A549 (cell line): ENCODE results near the gene GLIS1. TPM values are rescaled to one million over a fixed set of nuclear protein-coding genes. Genes with fewer than 3 reads are reported as not detected.

Source experiments
- ATAC-seq, 2 experiments: fragments of 200-7000 bp in 1 of 2; fragments of >200 bp in 1 of 2; cut with Nextera tagmentation in 1 of 2; cut with Tn5 transposase in 1 of 2; 3 replicates each; pipeline versions ENCODE4 v1.8.0 to v1.9.1; 2018 to 2020; ENCODE audit warnings: mild to moderate bottlenecking in 1 of 2, moderate library complexity in 1 of 2
- CTCF ChIA-PET: fragments of 300-600 bp; sonication (Branson Sonifier 250); formaldehyde crosslinking; extraction: SDS; loops from one replicate; lab custom pipeline; 2021; ENCODE audit warnings: antibody characterized with exemption, inconsistent platforms; lab: Yijun Ruan, JAX
- POLR2A ChIA-PET: fragments of 350-600 bp; formaldehyde crosslinking; extraction: SDS; loops from one replicate; lab custom pipeline; 2021; ENCODE audit warnings: antibody characterized with exemption, inconsistent platforms; lab: Yijun Ruan, JAX
- DNase-seq, 2 experiments: peaks; one replicate each; pipeline versions ENCODE4 v3.0.0 to v3.0.0-alpha.2; 2011 to 2016; ENCODE audit warnings: low read depth in 1 of 2, low spot score in 1 of 2
- FAIRE-seq: peaks from 2 replicates; lab custom pipeline; 2011; peaks lifted over from hg19 to GRCh38; lab: Jason Lieb, UNC
- H3K27ac ChIP-seq, 2 experiments: fragments of >200 bp; sonication (Bioruptor Twin); formaldehyde crosslinking; 3 replicates each; pipeline ENCODE4 v1.5.1; 2016 to 2017
- H3K4me1 ChIP-seq: fragments of >200 bp; sonication (Bioruptor Twin); formaldehyde crosslinking; 3 replicates; pipeline ENCODE4 v1.6.1; 2016
- H3K4me2 ChIP-seq: fragments of >200 bp; sonication (Bioruptor Twin); formaldehyde crosslinking; 3 replicates; pipeline ENCODE4 v1.6.1; 2016
- H3K4me3 ChIP-seq: fragments of >200 bp; sonication (Bioruptor Twin); formaldehyde crosslinking; 3 replicates; pipeline ENCODE4 v1.5.1; 2016
- H3K9me3 ChIP-seq: fragments of >200 bp; sonication (Bioruptor Twin); formaldehyde crosslinking; 3 replicates; pipeline ENCODE4 v1.6.1; 2016
- CBX2 ChIP-seq: fragments of 200-600 bp; sonication (generic); IDR thresholded peaks from 2 replicates; pipeline ENCODE4 v1.6.1; 2016; ENCODE audit warnings: low read depth, mild to moderate bottlenecking, borderline replicate concordance
- CHD4 ChIP-seq: fragments of 200-600 bp; sonication (generic); IDR thresholded peaks from 2 replicates; pipeline ENCODE4 v1.6.1; 2016; ENCODE audit warnings: antibody characterized with exemption, mild to moderate bottlenecking, borderline replicate concordance
- EHMT2 ChIP-seq: fragments of 200-600 bp; sonication (generic); IDR thresholded peaks from 2 replicates; pipeline ENCODE4 v1.6.1; 2016; ENCODE audit warnings: antibody characterized with exemption, low read depth, mild to moderate bottlenecking, moderate library complexity
- ESRRA ChIP-seq: fragments of 150-350 bp; IDR thresholded peaks from 2 replicates; pipeline ENCODE4 v1.6.1; 2014; ENCODE audit warnings: mild to moderate bottlenecking, low read length, borderline replicate concordance
- FOXS1 ChIP-seq: fragments of 250-450 bp; sonication (Bioruptor Pico); IDR thresholded peaks from 2 replicates; pipeline ENCODE4 v1.5.0; 2020; ENCODE audit warnings: mild to moderate bottlenecking, moderate library complexity
- GATA3 ChIP-seq: IDR thresholded peaks from 2 replicates; pipeline ENCODE4 v1.6.1; 2012; ENCODE audit warnings: borderline replicate concordance
- HDAC2 ChIP-seq: fragments of 200-600 bp; sonication (generic); IDR thresholded peaks from 2 replicates; pipeline ENCODE4 v1.6.1; 2016
- HEYL ChIP-seq: fragments of 250-450 bp; sonication (Bioruptor Pico); IDR thresholded peaks from 2 replicates; pipeline ENCODE4 v1.8.0; 2021; ENCODE audit warnings: mild to moderate bottlenecking, moderate library complexity
- HOXA7 ChIP-seq: fragments of 250-450 bp; sonication (Bioruptor Pico); IDR thresholded peaks from 2 replicates; pipeline ENCODE4 v1.5.0; 2020; ENCODE audit warnings: mild to moderate bottlenecking, moderate library complexity
- JUN ChIP-seq, 2 experiments: fragments of >200 bp; sonication (Bioruptor Twin); formaldehyde crosslinking; IDR thresholded peaks; 2 replicates in 1 of 2; 3 replicates in 1 of 2; pipeline ENCODE4 v1.6.1; 2016 to 2017
- JUNB ChIP-seq: fragments of >200 bp; sonication (Bioruptor Twin); formaldehyde crosslinking; IDR thresholded peaks from 2 replicates; pipeline ENCODE4 v1.6.1; 2016
- KDM1A ChIP-seq: fragments of 200-600 bp; sonication (generic); IDR thresholded peaks from 2 replicates; pipeline ENCODE4 v1.6.1; 2016; ENCODE audit warnings: low read depth, mild to moderate bottlenecking
- MAX ChIP-seq: IDR thresholded peaks from 2 replicates; pipeline ENCODE4 v1.6.1; 2012
- MAZ ChIP-seq: fragments of 150-350 bp; IDR thresholded peaks from 2 replicates; pipeline ENCODE4 v1.6.1; 2014; ENCODE audit warnings: antibody characterized with exemption, low read depth, low read length, borderline replicate concordance
- NFE2L2 ChIP-seq: fragments of 150-350 bp; conservative IDR thresholded peaks from 2 replicates; pipeline ENCODE4 v1.6.1; 2014; ENCODE audit warnings: low read length
- PHF8 ChIP-seq: fragments of 200-600 bp; sonication (generic); IDR thresholded peaks from 2 replicates; pipeline ENCODE4 v1.6.1; 2016; ENCODE audit warnings: low read depth, mild to moderate bottlenecking, antibody characterized with exemption, moderate library complexity, borderline replicate concordance
- RARB ChIP-seq: fragments of 250-450 bp; sonication (Bioruptor Pico); IDR thresholded peaks from 2 replicates; pipeline ENCODE4 v1.8.0; 2021; ENCODE audit warnings: mild to moderate bottlenecking, moderate library complexity
- RCOR1 ChIP-seq: fragments of 150-350 bp; IDR thresholded peaks from 2 replicates; pipeline ENCODE4 v1.6.1; 2014; ENCODE audit warnings: antibody characterized with exemption, low read length, low read depth
- SREBF2 ChIP-seq: fragments of 450-650 bp; IDR thresholded peaks from 2 replicates; pipeline ENCODE4 v1.6.1; 2014; ENCODE audit warnings: mild to moderate bottlenecking, moderate library complexity
- TFCP2L1 ChIP-seq: fragments of 250-450 bp; sonication (Bioruptor Pico); IDR thresholded peaks from 2 replicates; pipeline ENCODE4 v1.5.0; 2021; ENCODE audit warnings: mild to moderate bottlenecking
- USF2 ChIP-seq: fragments of 450-650 bp; IDR thresholded peaks from 2 replicates; pipeline ENCODE4 v1.6.1; 2014; ENCODE audit warnings: antibody characterized with exemption
- ZFP36 ChIP-seq: fragments of 450-650 bp; IDR thresholded peaks from 2 replicates; pipeline ENCODE4 v1.6.1; 2014; ENCODE audit warnings: borderline replicate concordance; ENCODE audit not compliant: partially characterized antibody
- ZNF302 ChIP-seq: fragments of 250-450 bp; sonication (Bioruptor Pico); IDR thresholded peaks from 2 replicates; pipeline ENCODE4 v1.9.0; 2021; ENCODE audit warnings: inconsistent platforms, mild to moderate bottlenecking, moderate library complexity
- WGBS: methylation state at CpG from one replicate; pipeline ENCODE4 v1.1.6; 2017; ENCODE audit errors: missing lambda C conversion rate; 5-methylcytosine and 5-hydroxymethylcytosine counted together
- polyA plus RNA-seq, 4 experiments: library from polyadenylated mRNA; depleted of rRNA in 3 of 4; stranded (reverse); fragments of >200 nt; fragmentation: RNase III in 1 of 4; extraction: RNeasy Plus Mini Kit Qiagen cat#74134 plus additional on column Dnase treatment in 1 of 4; gene quantifications; 2 replicates in 3 of 4; 3 replicates in 1 of 4; pipeline ENCODE4 v1.2.3, GENCODE V29; 2011 to 2017
- TF ChIP-seq, protein P1 (sequence below): IDR thresholded peaks from 2 replicates; pipeline ENCODE4 v1.6.1; 2012; ENCODE audit warnings: low read depth, borderline replicate concordance
- TF ChIP-seq, protein P2 (sequence below): fragments of 250-450 bp; sonication (Bioruptor Pico); IDR thresholded peaks from 2 replicates; pipeline ENCODE4 v1.5.0; 2020; ENCODE audit warnings: low read depth, mild to moderate bottlenecking, moderate library complexity

The GLIS1 gene
- polyA plus RNA-seq, 2 of the 4 experiments (the other 2 are of a cell fraction) = 0.04 TPM; not detected in 1

DNA sequence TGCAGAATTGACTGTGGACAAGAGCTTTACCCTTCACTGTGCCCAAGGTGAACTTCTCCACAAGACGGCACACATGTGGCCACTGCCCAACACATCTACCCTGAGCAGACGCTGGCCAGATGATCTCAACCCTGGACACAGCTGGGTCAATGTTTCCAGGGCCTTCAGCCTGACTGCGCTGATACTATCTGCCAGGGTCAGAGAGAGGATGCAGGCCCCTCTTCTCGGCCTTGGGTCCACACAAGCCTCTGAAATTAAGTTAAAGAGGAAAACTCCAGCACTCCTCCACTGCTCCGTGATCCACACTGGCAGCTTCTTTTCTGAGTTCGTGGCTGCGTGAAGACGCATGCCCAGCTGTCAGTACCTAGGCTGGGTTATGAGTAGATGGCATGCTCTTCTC is 58.1 kb downstream of the GLIS1 start:
- Histone ChIP-seq H3K4me2 (no peak overlapping the region), H3K27ac (no peak overlapping the region), H3K4me3 (no peak overlapping the region), H3K4me1 (no peaks in the 10 kb centered on the region)
- POLR2A ChIA-PET = no interaction called here
- CTCF ChIA-PET = interaction anchor here (0.8 to 2.5 kb wide), 5 partner anchors 12 to 232 kb away, joined by 3 to 11 read pairs (median 3); no protein-coding TSS in a partner anchor
- TF ChIP-seq EHMT2 (no peak), CHD4 (no peak), RCOR1 (no peak), HEYL (CRISPR knock-in tag) (no peak), ESRRA (no peak), KDM1A (no peak), GATA3 (no peak), RARB (CRISPR knock-in tag) (no peak), JUN (IDR thresholded peaks at IDR 0.05) (no peak)
- TF ChIP-seq, protein P1, sequence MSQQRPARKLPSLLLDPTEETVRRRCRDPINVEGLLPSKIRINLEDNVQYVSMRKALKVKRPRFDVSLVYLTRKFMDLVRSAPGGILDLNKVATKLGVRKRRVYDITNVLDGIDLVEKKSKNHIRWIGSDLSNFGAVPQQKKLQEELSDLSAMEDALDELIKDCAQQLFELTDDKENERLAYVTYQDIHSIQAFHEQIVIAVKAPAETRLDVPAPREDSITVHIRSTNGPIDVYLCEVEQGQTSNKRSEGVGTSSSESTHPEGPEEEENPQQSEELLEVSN = no peak
- TF ChIP-seq, all 56 proteins: peak for 0
- WGBS = 72% methylated on average over 7 of the region's 8 CpGs
- no peak for ATAC-seq
- H3K9me3 ChIP-seq = no peaks in the 10 kb centered on the region
- DNase-seq = no peak
- no peak for FAIRE-seq

- TF ChIP-seq PHF8 (no peak), NFE2L2 (no peak), USF2 (no peak), ZFP36 (no peak), KDM1A (no peak), JUNB (no peak), CHD4 (no peak), RCOR1 (no peak)
- TF ChIP-seq, protein P2, sequence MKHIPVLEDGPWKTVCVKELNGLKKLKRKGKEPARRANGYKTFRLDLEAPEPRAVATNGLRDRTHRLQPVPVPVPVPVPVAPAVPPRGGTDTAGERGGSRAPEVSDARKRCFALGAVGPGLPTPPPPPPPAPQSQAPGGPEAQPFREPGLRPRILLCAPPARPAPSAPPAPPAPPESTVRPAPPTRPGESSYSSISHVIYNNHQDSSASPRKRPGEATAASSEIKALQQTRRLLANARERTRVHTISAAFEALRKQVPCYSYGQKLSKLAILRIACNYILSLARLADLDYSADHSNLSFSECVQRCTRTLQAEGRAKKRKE = no peak
- TF ChIP-seq, protein P1 = no peak
- TF ChIP-seq, all 56 proteins: peak for 0
- no peaks in the 10 kb centered on the region for H3K9me3 ChIP-seq
- H3K27ac ChIP-seq = no peak overlapping the region
- DNase-seq = no peak
- FAIRE-seq = no peak
- H3K4me2 ChIP-seq = no peak overlapping the region
- ChIA-PET CTCF (interaction anchor here (0.7 kb wide), 1 partner anchor 194 kb away, joined by 3 read pairs; no protein-coding TSS in a partner anchor), POLR2A (no interaction called here)
- H3K4me1 ChIP-seq = no peaks in the 10 kb centered on the region
- no peak for ATAC-seq
- H3K4me3 ChIP-seq = no peak overlapping the region
- WGBS = 60% methylated on average over 11 of the region's 15 CpGs
These were observed 59.8 kb downstream of the GLIS1 start for GRCh38 chr1:53678938-53679825.

DNA sequence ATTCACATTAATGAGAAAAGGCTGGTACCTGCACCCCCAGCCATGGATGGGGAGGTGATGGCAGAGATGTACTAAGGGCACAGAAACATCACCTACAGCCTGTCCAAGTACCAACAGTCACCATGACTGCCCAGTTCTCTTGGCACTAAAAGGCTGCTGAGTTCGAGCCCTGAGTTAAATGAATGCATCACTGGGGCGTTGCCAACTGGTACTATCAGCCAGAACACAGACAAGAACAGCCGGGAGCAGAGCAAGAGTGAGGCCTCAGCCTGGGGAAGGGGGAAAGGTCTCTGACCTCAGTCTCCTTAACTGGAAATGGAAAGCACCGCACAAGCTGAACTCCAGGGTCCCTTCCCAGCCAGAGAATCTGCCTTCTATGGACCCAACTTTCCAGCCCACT is 60.5 kb downstream of the GLIS1 start:
- ChIA-PET POLR2A (no interaction called here), CTCF (no interaction called here)
- no peak overlapping the region for H3K4me2 ChIP-seq
- FAIRE-seq = no peak
- 86% methylated on average over 2 of the region's 4 CpGs for WGBS
- no peak for DNase-seq
- no peaks in the 10 kb centered on the region for H3K9me3 ChIP-seq
- H3K4me3 ChIP-seq = no peak overlapping the region
- ATAC-seq = no peak
- H3K27ac ChIP-seq = no peak overlapping the region
- TF ChIP-seq ZNF302 (CRISPR knock-in tag) = no peak
- TF ChIP-seq RARB (CRISPR knock-in tag) = no peak
- no peak for TF ChIP-seq HEYL (CRISPR knock-in tag)
- no peak for TF ChIP-seq SREBF2
- no peak for TF ChIP-seq HDAC2
- TF ChIP-seq PHF8 = no peak
- no peak for TF ChIP-seq HOXA7 (CRISPR knock-in tag)
- TF ChIP-seq MAX = no peak
- no peak for TF ChIP-seq ZFP36
- TF ChIP-seq TFCP2L1 (CRISPR knock-in tag) = no peak
- no peak for TF ChIP-seq CBX2
- TF ChIP-seq, protein P2 = no peak
- TF ChIP-seq MAZ = no peak
- TF ChIP-seq RCOR1 = no peak
- no peak for TF ChIP-seq CHD4
- no peak for TF ChIP-seq FOXS1 (CRISPR knock-in tag)
- H3K4me1 ChIP-seq = no peaks in the 10 kb centered on the region
